Lung (tissue), 12 donors: ENCODE results near the gene ASTN2. TPM values are rescaled to one million over a fixed set of nuclear protein-coding genes. Genes with fewer than 3 reads are reported as not detected.

Experiments used
- ATAC-seq: fragments of 200-7000 bp; cut with Tn5 transposase; one replicate; pipeline ENCODE4 v1.9.1; 2020; ENCODE audit warnings: moderate number of reproducible peaks; ENCODE audit not compliant: insufficient read depth, low FRiP score
- DNase-seq, 3 donors: peaks; one replicate each; pipeline ENCODE4 v3.0.0-alpha.2; 2013 to 2017
- H3K27ac ChIP-seq, 2 donors: one replicate each; pipeline ENCODE4 v1.5.1; 2013; ENCODE audit warnings: mild to moderate bottlenecking in 2 of 2, moderate library complexity in 2 of 2, control low read depth in 1 of 2, inconsistent platforms in 1 of 2, low read depth in 1 of 2, low read length in 1 of 2
- H3K27me3 ChIP-seq, 3 donors: one replicate each; pipeline ENCODE4 v1.5.1; 2013; ENCODE audit warnings: low read length in 2 of 3; ENCODE audit not compliant: control insufficient read depth in 3 of 3, insufficient read depth in 3 of 3
- H3K36me3 ChIP-seq, 4 donors: one replicate each; pipeline ENCODE4 v1.5.1; 2013; ENCODE audit warnings: low read length in 4 of 4, mild to moderate bottlenecking in 1 of 4, moderate library complexity in 1 of 4; ENCODE audit not compliant: control insufficient read depth in 4 of 4, insufficient read depth in 4 of 4
- H3K4me1 ChIP-seq, 5 donors: one replicate each; pipeline ENCODE4 v1.5.1; 2013; ENCODE audit warnings: low read length in 5 of 5, mild to moderate bottlenecking in 2 of 5, moderate library complexity in 1 of 5; ENCODE audit not compliant: control insufficient read depth in 5 of 5, insufficient read depth in 5 of 5
- H3K4me3 ChIP-seq: one replicate; pipeline ENCODE4 v1.5.1; 2013; ENCODE audit warnings: mild to moderate bottlenecking, control low read depth, moderate library complexity
- H3K9ac ChIP-seq, 2 donors: one replicate each; pipeline ENCODE4 v1.5.1; 2013; ENCODE audit warnings: low read length in 2 of 2, control low read depth in 1 of 2; ENCODE audit not compliant: insufficient read depth in 1 of 2
- H3K9me3 ChIP-seq, 4 donors: one replicate each; pipeline ENCODE4 v1.5.1; 2013; ENCODE audit warnings: low read length in 3 of 4, mild to moderate bottlenecking in 1 of 4, moderate library complexity in 1 of 4; ENCODE audit not compliant: control insufficient read depth in 4 of 4, insufficient read depth in 3 of 4
- CTCF ChIP-seq: IDR thresholded peaks from 2 replicates; pipeline ENCODE4 v1.5.1; 2012; ENCODE audit warnings: mild to moderate bottlenecking; ENCODE audit errors: control extremely low read depth, extremely low read depth
- WGBS, 2 donors: extraction: QIAGEN DNeasy Blood & Tissue Kit; methylation state at CpG; one replicate each; pipeline ENCODE4 v1.1.7; 2013; 5-methylcytosine and 5-hydroxymethylcytosine counted together
- polyA plus RNA-seq, 2 donors: library from polyadenylated mRNA; stranded (reverse); fragments of 200-250 nt; gene quantifications; one replicate each; pipeline ENCODE4 v1.2.1, GENCODE V29; 2013
- total RNA-seq, 2 donors: library from RNA; depleted of rRNA in 1 of 2; stranded (reverse); fragments of >200 nt in 1 of 2; gene quantifications; one replicate each; pipeline ENCODE4 v1.2.1, GENCODE V29; 2014 to 2021
- donor health status: control.
- donor health status: control.
- donor health status: Bipolar disorder and iron deficiency.
- donor health status: healthy.
- donor health status: DM: yes; HTN: yes; CAD: no.

The ASTN2 gene
- total and polyA plus RNA-seq, 4 donors, result 1.4 to 7.0 (median 3.3) TPM

GRCh38 chr9:116497095-116497890 is 917.6 kb downstream of the ASTN2 start:
- H3K4me1 ChIP-seq, result peaks cover 0 to 10% (median 1%) of the 10 kb centered on the region in 5 donors
- no peak overlapping the region for H3K27ac ChIP-seq
- H3K9me3 ChIP-seq, result no peaks in the 10 kb centered on the region
- H3K9ac ChIP-seq, result no peak overlapping the region
- ATAC-seq (no peak), DNase-seq (peak; percentile 36 to 66 (median 64))
- no peak overlapping the region for H3K4me3 ChIP-seq
- 78 to 80% methylated on average over 6 of the region's 6 CpGs for WGBS, 2 donors
- TF ChIP-seq CTCF, result no peak
- no peaks in the 10 kb centered on the region for H3K36me3 ChIP-seq
- H3K27me3 ChIP-seq, result no peaks in the 10 kb centered on the region

- Histone ChIP-seq H3K27ac (no peak overlapping the region), H3K9ac (no peak overlapping the region), H3K4me3 (no peak overlapping the region), H3K27me3 (no peaks in the 10 kb centered on the region), H3K9me3 (no peaks in the 10 kb centered on the region), H3K36me3 (no peaks in the 10 kb centered on the region), H3K4me1 (peaks cover 0 to 10% (median 1%) of the 10 kb centered on the region in 5 donors)
- no peak for ATAC-seq
- no peak for DNase-seq
- 71 to 74% methylated on average over 1 of the region's 1 CpG for WGBS, 2 donors
- no peak for TF ChIP-seq CTCF
Observed at GRCh38 chr9:116496167-116496566, 918.7 kb downstream of the ASTN2 start.

GRCh38 chr9:116495725-116496124 is 919.1 kb downstream of the ASTN2 start:
- H3K4me3 ChIP-seq, result no peak overlapping the region
- TF ChIP-seq CTCF, result no peak
- H3K9me3 ChIP-seq, result no peaks in the 10 kb centered on the region
- H3K27ac ChIP-seq, result no peak overlapping the region
- no peaks in the 10 kb centered on the region for H3K36me3 ChIP-seq
- H3K9ac ChIP-seq, result no peak overlapping the region
- H3K4me1 ChIP-seq, result peaks cover 0 to 10% (median 1%) of the 10 kb centered on the region in 5 donors
- no peaks in the 10 kb centered on the region for H3K27me3 ChIP-seq
- DNase-seq, result no peak
- no peak for ATAC-seq
- 69 to 80% methylated on average over 6 of the region's 6 CpGs for WGBS, 2 donors
